Breast epithelium (tissue), 4 donors: ENCODE measurements around the gene POU1F1. TPM values are rescaled to one million over a fixed set of nuclear protein-coding genes. Genes with fewer than 3 reads are reported as not detected.
"Not testable (repeated sequence)": the region's sequence is repeated elsewhere in the genome, so short reads cannot be mapped to it uniquely, and the experiment has no call there.

Experiments
- DNase-seq, 2 donors: peaks; one replicate each; pipeline ENCODE4 v3.0.0-alpha.2; 2019; ENCODE audit warnings: low spot score in 2 of 2
- H3K27ac ChIP-seq, 2 donors: fragments of 200-600 bp; sonication (generic) in 1 of 2; one replicate each; pipeline ENCODE4 v1.5.1; 2016 to 2019; ENCODE audit warnings: mild to moderate bottlenecking in 1 of 2
- H3K27me3 ChIP-seq, 2 donors: fragments of 200-600 bp; sonication (generic) in 1 of 2; one replicate each; pipeline versions ENCODE4 v1.5.1 to v1.6.0; 2017 to 2019; ENCODE audit warnings: control low read depth in 1 of 2, mild to moderate bottlenecking in 1 of 2
- H3K36me3 ChIP-seq: fragments of 200-600 bp; one replicate; pipeline ENCODE4 v1.5.1; 2019
- H3K4me1 ChIP-seq, 2 donors: fragments of 200-600 bp; sonication (generic); one replicate each; pipeline ENCODE4 v1.5.1; 2016 to 2019; ENCODE audit warnings: control low read depth in 1 of 2
- H3K4me3 ChIP-seq, 3 donors: fragments of 200-600 bp; sonication (generic); 1 replicate in 2 of 3; 2 replicates in 1 of 3; pipeline ENCODE4 v1.5.1; 2016 to 2019; ENCODE audit warnings: mild to moderate bottlenecking in 3 of 3, moderate library complexity in 2 of 3
- H3K9me3 ChIP-seq, 2 donors: fragments of 200-600 bp; sonication (generic) in 1 of 2; one replicate each; pipeline ENCODE4 v1.5.1; 2016 to 2019; ENCODE audit warnings: control low read depth in 1 of 2
- CTCF ChIP-seq, 3 donors: fragments of 450-650 bp; IDR thresholded peaks; one replicate each; pipeline ENCODE4 v1.5.1; 2016 to 2017; ENCODE audit warnings: antibody characterized with exemption in 3 of 3, mild to moderate bottlenecking in 3 of 3, moderate library complexity in 3 of 3
- POLR2A ChIP-seq: fragments of 450-650 bp; IDR thresholded peaks from one replicate; pipeline ENCODE4 v1.6.1; 2016; ENCODE audit warnings: antibody characterized with exemption, mild to moderate bottlenecking, moderate library complexity
- POLR2AphosphoS5 ChIP-seq, 3 donors: sonication (generic); formaldehyde crosslinking; IDR thresholded peaks; one replicate each; pipeline ENCODE4 v1.6.1; 2017; ENCODE audit warnings: antibody characterized with exemption in 3 of 3
- intact Hi-C: fragments of 100-400 bp; cut with DNase I; formaldehyde crosslinking; loops from one replicate; pipeline ENCODE4 v1.15.1; 2023; ENCODE audit warnings: low total_unique reads
- total RNA-seq, 3 donors: library from RNA; depleted of rRNA; stranded (reverse); fragments of >200 nt; gene quantifications; one replicate each; pipeline ENCODE4 v1.1.0, GENCODE V29; 2016

Gene POU1F1
- total RNA-seq, 3 donors from 2014 or later: not detected

- H3K36me3 ChIP-seq: no peaks in the 10 kb centered on the region
- H3K27me3 ChIP-seq: no peaks in the 10 kb centered on the region
- H3K4me3 ChIP-seq: no peak overlapping the region
- intact Hi-C loops: no loop called here
- TF ChIP-seq POLR2AphosphoS5 (IDR thresholded peaks at IDR 0.05) (no peak), CTCF (IDR thresholded peaks at IDR 0.05) (no peak)
- no peak for DNase-seq
- no peak overlapping the region for H3K27ac ChIP-seq
- H3K9me3 ChIP-seq: no peaks in the 10 kb centered on the region
- no peaks in the 10 kb centered on the region for H3K4me1 ChIP-seq
Measured at GRCh38 chr3:87313641-87314040, 37.3 kb upstream of the POU1F1 start.

- Histone ChIP-seq H3K9me3 (no peaks in the 10 kb centered on the region), H3K4me1 (no peaks in the 10 kb centered on the region), H3K4me3 (no peak overlapping the region), H3K27ac (no peak overlapping the region), H3K27me3 (no peaks in the 10 kb centered on the region), H3K36me3 (no peaks in the 10 kb centered on the region)
- intact Hi-C loops: no loop called here
- TF ChIP-seq POLR2AphosphoS5 (IDR thresholded peaks at IDR 0.05): no peak
- TF ChIP-seq POLR2A: no peak
- TF ChIP-seq CTCF (IDR thresholded peaks at IDR 0.05): no peak
- DNase-seq: no peak
Measured at GRCh38 chr3:87311309-87311708, 34.9 kb upstream of the POU1F1 start.

GRCh38 chr3:87309601-87310000 is 33.2 kb upstream of the POU1F1 start:
- H3K4me3 ChIP-seq: no peak overlapping the region
- H3K9me3 ChIP-seq: no peaks in the 10 kb centered on the region
- no peak for TF ChIP-seq POLR2AphosphoS5 (IDR thresholded peaks at IDR 0.05)
- no peak for TF ChIP-seq CTCF (IDR thresholded peaks at IDR 0.05)
- TF ChIP-seq POLR2A: no peak
- intact Hi-C loops: no loop called here
- H3K27me3 ChIP-seq: no peaks in the 10 kb centered on the region
- DNase-seq: no peak
- H3K4me1 ChIP-seq: no peaks in the 10 kb centered on the region
- no peaks in the 10 kb centered on the region for H3K36me3 ChIP-seq
- no peak overlapping the region for H3K27ac ChIP-seq

GRCh38 chr3:87307805-87308204 is 31.4 kb upstream of the POU1F1 start:
- Histone ChIP-seq H3K27me3 (no peaks in the 10 kb centered on the region), H3K4me3 (no peak overlapping the region), H3K4me1 (no peaks in the 10 kb centered on the region), H3K27ac (no peak overlapping the region), H3K9me3 (no peaks in the 10 kb centered on the region), H3K36me3 (no peaks in the 10 kb centered on the region)
- no peak for DNase-seq
- no peak for TF ChIP-seq POLR2AphosphoS5 (IDR thresholded peaks at IDR 0.05)
- TF ChIP-seq POLR2A: no peak
- no peak for TF ChIP-seq CTCF (IDR thresholded peaks at IDR 0.05)
- intact Hi-C loops: no loop called here

GRCh38 chr3:87305517-87305916 is 29.1 kb upstream of the POU1F1 start:
- H3K4me3 ChIP-seq: no peak overlapping the region
- H3K4me1 ChIP-seq: no peaks in the 10 kb centered on the region
- DNase-seq: no peak
- no peaks in the 10 kb centered on the region for H3K9me3 ChIP-seq
- H3K27ac ChIP-seq: no peak overlapping the region
- no peaks in the 10 kb centered on the region for H3K36me3 ChIP-seq
- intact Hi-C loops: no loop called here
- no peaks in the 10 kb centered on the region for H3K27me3 ChIP-seq
- TF ChIP-seq POLR2AphosphoS5 (IDR thresholded peaks at IDR 0.05) (no peak), POLR2A (no peak), CTCF (IDR thresholded peaks at IDR 0.05) (no peak)

GRCh38 chr3:87305031-87305430 is 28.6 kb upstream of the POU1F1 start:
- H3K4me3 ChIP-seq, H3K9me3 ChIP-seq, H3K4me1 ChIP-seq, intact Hi-C loops, H3K27ac ChIP-seq, DNase-seq, H3K36me3 ChIP-seq, H3K27me3 ChIP-seq: not testable (repeated sequence)
